ENCODE data around the gene PSMC4. TPM values are rescaled to one million over a fixed set of nuclear protein-coding genes. Genes with fewer than 3 reads are reported as not detected.

The PSMC4 gene
- total and polyA plus RNA-seq, 7 donors = 52.9 to 95.7 (median 74.6) TPM

DNA sequence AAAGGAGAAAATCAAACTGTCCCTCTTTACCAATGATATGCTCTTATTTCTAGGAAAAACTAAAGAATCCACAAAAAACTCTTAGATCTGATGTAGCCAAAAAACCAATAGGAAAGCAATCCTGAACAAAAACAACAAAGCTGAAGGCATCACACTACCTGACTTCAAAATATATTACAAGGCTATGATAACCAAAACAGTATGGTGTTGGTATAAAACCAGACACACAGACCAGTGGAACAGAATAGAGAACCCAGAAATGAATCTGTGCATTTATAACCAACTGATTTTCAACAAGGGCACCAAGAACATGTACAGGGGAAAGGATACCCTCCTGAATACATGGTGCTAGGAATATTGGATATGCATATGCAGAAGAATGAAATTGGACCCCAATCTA lies 16.2 kb downstream of the PSMC4 start:
- Histone ChIP-seq H3K4me1 (no peaks in the 10 kb centered on the region), H3K27me3 (no peaks in the 10 kb centered on the region), H3K4me3 (no peak overlapping the region), H3K36me3 (peaks cover 0 to 11% (median 0%) of the 10 kb centered on the region in 4 donors), H3K27ac (no peak overlapping the region), H3K9me3 (peaks cover 0 to 14% (median 7%) of the 10 kb centered on the region in 4 donors)
- intact Hi-C loops (cut with DNase I) = no loop called here
- no peak for TF ChIP-seq EP300 (IDR thresholded peaks at IDR 0.05)
- TF ChIP-seq POLR2A (IDR thresholded peaks at IDR 0.05) = no peak
- TF ChIP-seq, protein P1, sequence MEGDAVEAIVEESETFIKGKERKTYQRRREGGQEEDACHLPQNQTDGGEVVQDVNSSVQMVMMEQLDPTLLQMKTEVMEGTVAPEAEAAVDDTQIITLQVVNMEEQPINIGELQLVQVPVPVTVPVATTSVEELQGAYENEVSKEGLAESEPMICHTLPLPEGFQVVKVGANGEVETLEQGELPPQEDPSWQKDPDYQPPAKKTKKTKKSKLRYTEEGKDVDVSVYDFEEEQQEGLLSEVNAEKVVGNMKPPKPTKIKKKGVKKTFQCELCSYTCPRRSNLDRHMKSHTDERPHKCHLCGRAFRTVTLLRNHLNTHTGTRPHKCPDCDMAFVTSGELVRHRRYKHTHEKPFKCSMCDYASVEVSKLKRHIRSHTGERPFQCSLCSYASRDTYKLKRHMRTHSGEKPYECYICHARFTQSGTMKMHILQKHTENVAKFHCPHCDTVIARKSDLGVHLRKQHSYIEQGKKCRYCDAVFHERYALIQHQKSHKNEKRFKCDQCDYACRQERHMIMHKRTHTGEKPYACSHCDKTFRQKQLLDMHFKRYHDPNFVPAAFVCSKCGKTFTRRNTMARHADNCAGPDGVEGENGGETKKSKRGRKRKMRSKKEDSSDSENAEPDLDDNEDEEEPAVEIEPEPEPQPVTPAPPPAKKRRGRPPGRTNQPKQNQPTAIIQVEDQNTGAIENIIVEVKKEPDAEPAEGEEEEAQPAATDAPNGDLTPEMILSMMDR (IDR thresholded peaks at IDR 0.05) = no peak
- no peak for TF ChIP-seq POLR2AphosphoS5 (IDR thresholded peaks at IDR 0.05)
- DNase-seq = no peak

DNA sequence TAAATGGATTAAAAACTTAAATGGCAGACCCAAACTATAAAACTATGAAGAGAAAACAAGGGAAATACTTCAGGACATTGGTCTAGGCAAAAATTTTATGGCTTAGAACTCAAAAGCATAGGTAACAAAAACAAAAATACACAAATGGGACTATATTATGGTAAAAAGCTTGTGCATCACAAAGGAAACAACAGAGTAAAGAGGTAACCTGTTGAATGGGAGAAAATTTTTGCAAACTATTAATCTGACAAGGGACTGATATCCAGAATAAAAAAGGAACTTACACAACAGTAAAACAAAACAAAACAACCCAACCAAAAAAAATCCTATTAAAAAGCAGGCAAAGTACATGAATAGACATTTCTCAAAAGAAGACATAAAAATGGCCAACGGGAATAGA lies 16.6 kb downstream of the PSMC4 start:
- H3K4me1 ChIP-seq = no peaks in the 10 kb centered on the region
- WGBS, 2 donors = 93 to 100% methylated on average over 1 of the region's 1 CpG
- TF ChIP-seq, protein P1 (IDR thresholded peaks at IDR 0.05) = no peak
- no peak for TF ChIP-seq EP300 (IDR thresholded peaks at IDR 0.05)
- TF ChIP-seq POLR2A (IDR thresholded peaks at IDR 0.05) = no peak
- no peak for TF ChIP-seq POLR2AphosphoS5 (IDR thresholded peaks at IDR 0.05)
- DNase-seq = no peak
- H3K36me3 ChIP-seq = peaks cover 0 to 7% (median 0%) of the 10 kb centered on the region in 4 donors
- H3K9me3 ChIP-seq = peaks cover 0 to 14% (median 7%) of the 10 kb centered on the region in 4 donors
- intact Hi-C loops (cut with DNase I) = no loop called here
- H3K27me3 ChIP-seq = no peaks in the 10 kb centered on the region
- H3K4me3 ChIP-seq = no peak overlapping the region
- H3K27ac ChIP-seq = no peak overlapping the region

DNA sequence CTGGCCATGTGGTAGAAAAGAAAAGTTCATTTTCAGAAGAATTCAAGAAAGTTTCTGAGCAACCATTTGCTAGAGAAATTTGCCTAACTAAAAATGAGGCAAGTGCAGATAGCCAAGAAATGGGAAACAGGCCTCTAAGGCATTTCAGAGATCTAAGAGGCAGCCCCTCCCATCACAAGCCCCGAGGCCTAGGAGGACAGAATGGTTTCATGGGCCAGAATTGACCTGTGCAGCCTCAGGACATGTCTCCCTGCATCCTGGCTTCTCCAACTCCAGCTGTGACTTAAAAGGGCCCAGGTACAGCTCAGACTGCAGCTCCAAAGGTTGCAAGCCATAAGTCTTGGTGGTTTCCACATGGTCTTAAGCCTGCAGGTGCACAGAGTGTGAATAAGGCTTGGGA lies 22.6 kb downstream of the PSMC4 start:
- peaks cover 0 to 22% (median 13%) of the 10 kb centered on the region in 4 donors for H3K4me1 ChIP-seq
- 98 to 100% methylated on average over 1 of the region's 1 CpG for WGBS, 2 donors
- no peak overlapping the region for H3K27ac ChIP-seq
- no peaks in the 10 kb centered on the region for H3K27me3 ChIP-seq
- no peak overlapping the region for H3K4me3 ChIP-seq
- TF ChIP-seq POLR2AphosphoS5 (IDR thresholded peaks at IDR 0.05) (no peak), EP300 (IDR thresholded peaks at IDR 0.05) (no peak), POLR2A (IDR thresholded peaks at IDR 0.05) (no peak)
- TF ChIP-seq, protein P1 (IDR thresholded peaks at IDR 0.05) = no peak
- no peak for DNase-seq
- intact Hi-C loops (cut with DNase I) = loop anchor here (10.0 kb wide), 1 partner anchor 91 kb away; no protein-coding TSS in a partner anchor
- H3K9me3 ChIP-seq = no peaks in the 10 kb centered on the region
- no peaks in the 10 kb centered on the region for H3K36me3 ChIP-seq

DNA sequence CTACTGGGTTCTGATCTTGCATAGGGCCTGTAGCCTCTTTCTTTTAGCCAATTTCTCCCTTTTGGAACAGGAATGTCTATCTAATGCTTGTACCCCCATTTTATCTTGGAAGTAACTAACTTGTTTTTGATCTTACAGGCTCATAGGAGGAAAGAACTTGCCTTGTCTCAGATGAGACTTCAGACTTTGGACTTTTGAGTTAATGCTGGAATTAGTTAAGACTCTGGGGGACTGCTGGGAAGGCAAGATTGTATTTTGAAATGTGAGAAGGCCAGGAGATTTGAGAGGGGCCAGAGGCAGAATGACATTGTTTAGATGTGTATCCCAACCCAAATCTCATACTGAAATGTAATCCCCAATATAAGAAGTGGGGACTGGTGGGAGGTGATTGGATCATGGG lies 23.4 kb downstream of the PSMC4 start:
- Histone ChIP-seq H3K4me3 (no peak overlapping the region), H3K36me3 (peaks cover 0 to 4% (median 0%) of the 10 kb centered on the region in 4 donors), H3K4me1 (peaks cover 0 to 22% (median 13%) of the 10 kb centered on the region in 4 donors), H3K9me3 (no peaks in the 10 kb centered on the region), H3K27me3 (no peaks in the 10 kb centered on the region), H3K27ac (no peak overlapping the region)
- intact Hi-C loops (cut with DNase I) = loop anchor here (10.0 kb wide), 1 partner anchor 90 kb away; no protein-coding TSS in a partner anchor
- DNase-seq = no peak
- TF ChIP-seq EP300 (IDR thresholded peaks at IDR 0.05) = no peak

DNA sequence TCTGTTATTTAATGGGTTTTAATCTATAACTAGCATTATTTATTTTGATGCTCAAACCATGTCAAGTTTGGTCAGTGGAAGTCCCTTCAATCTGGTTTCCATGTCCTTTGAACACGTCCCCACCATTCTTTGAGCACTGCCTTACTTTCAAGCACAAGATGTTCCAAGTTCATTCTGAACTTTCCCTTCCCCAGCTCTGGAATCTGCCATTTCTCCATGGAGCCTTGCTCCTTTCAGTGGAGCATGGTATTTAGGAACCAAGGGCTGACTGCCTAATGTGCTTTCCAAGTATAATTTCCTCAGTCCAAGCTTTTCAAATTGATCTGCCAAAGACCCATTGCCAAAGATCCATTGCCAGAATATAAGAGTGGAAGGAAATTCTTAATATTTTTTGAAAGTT lies 24.8 kb downstream of the PSMC4 start:
- 83 to 87% methylated on average over 1 of the region's 1 CpG for WGBS, 2 donors
- intact Hi-C loops (cut with DNase I) = loop anchor here (5.0 to 10.0 kb wide), 2 partner anchors 89 to 148 kb away; partner anchors contain the start of gene FBL
- peak overlapping the region in 2 of 4 donors; percentile 66 to 80 for H3K4me3 ChIP-seq

More for the DNA sequence above, 24.8 kb downstream of the PSMC4 start:
- Histone ChIP-seq H3K4me1 (peaks cover 0 to 22% (median 13%) of the 10 kb centered on the region in 4 donors), H3K27ac (no peak overlapping the region), H3K9me3 (no peaks in the 10 kb centered on the region), H3K36me3 (peaks cover 0 to 13% (median 0%) of the 10 kb centered on the region in 4 donors), H3K27me3 (no peaks in the 10 kb centered on the region)
- DNase-seq = no peak
- no peak for TF ChIP-seq POLR2AphosphoS5 (IDR thresholded peaks at IDR 0.05)
- TF ChIP-seq EP300 (IDR thresholded peaks at IDR 0.05) = no peak
- no peak for TF ChIP-seq POLR2A (IDR thresholded peaks at IDR 0.05)
- TF ChIP-seq, protein P1 (IDR thresholded peaks at IDR 0.05) = no peak

Measured in sigmoid colon (tissue), 7 donors.